ENCODE data around the gene ELAC2. TPM values are rescaled to one million over a fixed set of nuclear protein-coding genes. Genes with fewer than 3 reads are reported as not detected.
"Not testable (repeated sequence)": the region's sequence is repeated elsewhere in the genome, so short reads cannot be mapped to it uniquely, and the experiment has no call there.

Gene ELAC2
- total RNA-seq, 1 donor from 2014 or later = 41.0 TPM

- TF ChIP-seq CTCF (IDR thresholded peaks at IDR 0.05) = no peak
- no peak for ATAC-seq
- no peaks in the 10 kb centered on the region for H3K4me1 ChIP-seq
- intact Hi-C loops (cut with DNase I) = no loop called here
- DNase-seq = no peak
- no peaks in the 10 kb centered on the region for H3K27me3 ChIP-seq (ENCODE audit: low read depth)
- H3K9me3 ChIP-seq = no peaks in the 10 kb centered on the region
- no peak overlapping the region for H3K4me3 ChIP-seq
- no peaks in the 10 kb centered on the region for H3K36me3 ChIP-seq
- H3K27ac ChIP-seq = no peak overlapping the region
These were observed 37.9 kb downstream of the ELAC2 start for GRCh38 chr17:12979826-12980500.

- TF ChIP-seq CTCF (IDR thresholded peaks at IDR 0.05) = no peak
- Histone ChIP-seq H3K36me3 (no peaks in the 10 kb centered on the region), H3K4me1 (no peaks in the 10 kb centered on the region), H3K4me3 (no peak overlapping the region), H3K9me3 (no peaks in the 10 kb centered on the region), H3K27me3 (ENCODE audit: low read depth) (peaks cover under 1% of the 10 kb centered on the region), H3K27ac (no peak overlapping the region)
- ATAC-seq = no peak
- intact Hi-C loops (cut with DNase I) = no loop called here
- DNase-seq = no peak
These were observed 38.6 kb downstream of the ELAC2 start for GRCh38 chr17:12979246-12979645.

- DNase-seq; H3K27ac ChIP-seq; H3K36me3 ChIP-seq; intact Hi-C loops (cut with DNase I); H3K9me3 ChIP-seq; H3K27me3 ChIP-seq (ENCODE audit: low read depth); ATAC-seq; H3K4me3 ChIP-seq; H3K4me1 ChIP-seq: not testable (repeated sequence)
These were observed 39.0 kb downstream of the ELAC2 start for GRCh38 chr17:12978787-12979186.

GRCh38 chr17:12977008-12977751, 40.6 kb downstream of the ELAC2 start:
- no peaks in the 10 kb centered on the region for H3K36me3 ChIP-seq
- intact Hi-C loops (cut with DNase I) = no loop called here
- H3K9me3 ChIP-seq = no peaks in the 10 kb centered on the region
- H3K27ac ChIP-seq = no peak overlapping the region
- H3K27me3 ChIP-seq (ENCODE audit: low read depth) = peaks cover 12% of the 10 kb centered on the region
- ATAC-seq (peak in 1 of 2 donors; percentile 54), DNase-seq (no peak)
- no peaks in the 10 kb centered on the region for H3K4me1 ChIP-seq
- TF ChIP-seq CTCF (IDR thresholded peaks at IDR 0.05) = no peak
- H3K4me3 ChIP-seq = no peak overlapping the region

- no peaks in the 10 kb centered on the region for H3K9me3 ChIP-seq
- H3K27ac ChIP-seq = no peak overlapping the region
- no peaks in the 10 kb centered on the region for H3K36me3 ChIP-seq
- no peak for TF ChIP-seq CTCF (IDR thresholded peaks at IDR 0.05)
- H3K4me3 ChIP-seq = peak overlapping the region; percentile 36
- ATAC-seq (peak; percentile 16 to 31), DNase-seq (no peak)
- H3K27me3 ChIP-seq (ENCODE audit: low read depth) = peaks cover 12% of the 10 kb centered on the region
- intact Hi-C loops (cut with DNase I) = no loop called here
- H3K4me1 ChIP-seq = no peaks in the 10 kb centered on the region
These were observed 43.8 kb downstream of the ELAC2 start for GRCh38 chr17:12974005-12974531.

GRCh38 chr17:12973496-12974004, 44.3 kb downstream of the ELAC2 start:
- H3K27me3 ChIP-seq (ENCODE audit: low read depth) = peaks cover 12% of the 10 kb centered on the region
- H3K9me3 ChIP-seq = no peaks in the 10 kb centered on the region
- no peaks in the 10 kb centered on the region for H3K36me3 ChIP-seq
- TF ChIP-seq CTCF (IDR thresholded peaks at IDR 0.05) = no peak
- H3K4me3 ChIP-seq = peak overlapping the region; percentile 36
- ATAC-seq (peak; percentile 27 to 35), DNase-seq (no peak)
- H3K27ac ChIP-seq = no peak overlapping the region
- intact Hi-C loops (cut with DNase I) = no loop called here
- H3K4me1 ChIP-seq = no peaks in the 10 kb centered on the region
